H9 (cell line): ENCODE data around the gene BTBD1. TPM values are rescaled to one million over a fixed set of nuclear protein-coding genes. Genes with fewer than 3 reads are reported as not detected.

Experiments
- DNase-seq: peaks from one replicate; pipeline ENCODE4 v3.0.0-alpha.2; 2017
- H2AFZ ChIP-seq: one replicate; pipeline ENCODE4 v1.6.1; 2013; ENCODE audit warnings: mild to moderate bottlenecking, low read length, control low read depth, moderate library complexity
- H2AK5ac ChIP-seq: 2 replicates; pipeline ENCODE4 v1.6.1; 2013; ENCODE audit warnings: low read length, control low read depth, mixed read lengths; ENCODE audit not compliant: insufficient read length
- H2BK120ac ChIP-seq: one replicate; pipeline ENCODE4 v1.6.1; 2013; ENCODE audit warnings: low read depth, mild to moderate bottlenecking, low read length, control low read depth, inconsistent platforms; ENCODE audit not compliant: poor library complexity, severe bottlenecking
- H2BK12ac ChIP-seq: 2 replicates; pipeline ENCODE4 v1.6.1; 2013; ENCODE audit warnings: low read length, control low read depth, mixed read lengths, low read depth; ENCODE audit not compliant: insufficient read length
- H2BK15ac ChIP-seq: 2 replicates; pipeline ENCODE4 v1.6.1; 2013; ENCODE audit warnings: low read depth, low read length, control low read depth
- H2BK20ac ChIP-seq: one replicate; pipeline ENCODE4 v1.6.1; 2013; ENCODE audit warnings: low read depth, mild to moderate bottlenecking, low read length, control low read depth, inconsistent platforms; ENCODE audit not compliant: poor library complexity, severe bottlenecking
- H2BK5ac ChIP-seq: 2 replicates; pipeline ENCODE4 v1.6.1; 2013; ENCODE audit warnings: low read length, control low read depth, mixed read lengths; ENCODE audit not compliant: insufficient read length
- H3K14ac ChIP-seq: 2 replicates; pipeline ENCODE4 v1.6.1; 2013; ENCODE audit warnings: low read length, control low read depth; ENCODE audit not compliant: insufficient read depth
- H3K18ac ChIP-seq: 2 replicates; pipeline ENCODE4 v1.6.1; 2013; ENCODE audit warnings: low read depth, mild to moderate bottlenecking, mixed read lengths, low read length, control low read depth; ENCODE audit not compliant: insufficient read length
- H3K23ac ChIP-seq: 2 replicates; pipeline ENCODE4 v1.6.1; 2013; ENCODE audit warnings: low read length, control low read depth, mixed read lengths, low read depth; ENCODE audit not compliant: insufficient read length
- H3K23me2 ChIP-seq: 2 replicates; pipeline ENCODE4 v1.6.1; 2013; ENCODE audit warnings: low read depth, mild to moderate bottlenecking, mixed read lengths, low read length, control low read depth; ENCODE audit not compliant: insufficient read length, poor library complexity, severe bottlenecking
- H3K27ac ChIP-seq: 2 replicates; pipeline ENCODE4 v1.5.1; 2013; ENCODE audit warnings: low read length, control low read depth, mixed read lengths, low read depth; ENCODE audit not compliant: insufficient read length
- H3K27me3 ChIP-seq: 2 replicates; pipeline ENCODE4 v1.6.1; 2013; ENCODE audit warnings: low read length, control low read depth, inconsistent platforms; ENCODE audit not compliant: insufficient read depth
- H3K4ac ChIP-seq: 2 replicates; pipeline ENCODE4 v1.6.1; 2013; ENCODE audit warnings: low read depth, mild to moderate bottlenecking, control low read depth, inconsistent platforms, low read length, moderate library complexity
- H3K4me1 ChIP-seq: 2 replicates; pipeline ENCODE4 v1.6.1; 2013; ENCODE audit warnings: low read length, control low read depth, inconsistent platforms; ENCODE audit not compliant: insufficient read depth
- H3K4me2 ChIP-seq: 2 replicates; pipeline ENCODE4 v1.6.1; 2013; ENCODE audit warnings: low read length, control low read depth, mixed read lengths; ENCODE audit not compliant: insufficient read length, insufficient read depth
- H3K56ac ChIP-seq: 2 replicates; pipeline ENCODE4 v1.6.1; 2013; ENCODE audit warnings: low read depth, mild to moderate bottlenecking, mixed read lengths, low read length, control low read depth; ENCODE audit not compliant: insufficient read length
- H3K79me1 ChIP-seq: 2 replicates; pipeline ENCODE4 v1.6.1; 2013; ENCODE audit warnings: low read depth, mild to moderate bottlenecking, moderate library complexity, low read length, control low read depth, inconsistent platforms; ENCODE audit not compliant: insufficient read depth, poor library complexity, severe bottlenecking
- H3K79me2 ChIP-seq: 2 replicates; pipeline ENCODE4 v1.6.1; 2013; ENCODE audit warnings: low read length, control low read depth, inconsistent platforms; ENCODE audit not compliant: insufficient read depth
- H3K9ac ChIP-seq: 2 replicates; pipeline ENCODE4 v1.6.1; 2013; ENCODE audit warnings: low read length, control low read depth, mixed read lengths; ENCODE audit not compliant: insufficient read length; ENCODE audit errors: extremely low read depth
- H3K9me3 ChIP-seq: one replicate; pipeline ENCODE4 v1.6.1; 2013; ENCODE audit warnings: low read depth, low read length, inconsistent platforms; ENCODE audit not compliant: control insufficient read depth
- H3T11ph ChIP-seq: one replicate; pipeline ENCODE4 v1.6.1; 2013; ENCODE audit warnings: mild to moderate bottlenecking, low read length, control low read depth, inconsistent platforms
- H4K20me1 ChIP-seq: one replicate; pipeline ENCODE4 v1.6.1; 2013; ENCODE audit not compliant: control insufficient read depth, insufficient read length, insufficient read depth
- H4K5ac ChIP-seq: 2 replicates; pipeline ENCODE4 v1.6.1; 2013; ENCODE audit warnings: low read depth, mild to moderate bottlenecking, mixed read lengths, low read length, control low read depth; ENCODE audit not compliant: insufficient read length
- H4K8ac ChIP-seq: replicated peaks from 2 replicates; pipeline ENCODE4 v1.6.1; 2013; ENCODE audit warnings: low read length, control low read depth, mixed read lengths, low read depth; ENCODE audit not compliant: insufficient read length
- H4K91ac ChIP-seq: 2 replicates; pipeline ENCODE4 v1.6.1; 2013; ENCODE audit warnings: low read depth, mild to moderate bottlenecking, moderate library complexity, mixed read lengths, low read length, control low read depth; ENCODE audit not compliant: insufficient read length
- H3K27ac Mint-ChIP-seq, 3 experiments: 2 replicates in 2 of 3; 3 replicates in 1 of 3; pipeline ENCODE4 v1.8.0; 2020 to 2021; ENCODE audit warnings: mixed read lengths in 3 of 3, mild to moderate bottlenecking in 1 of 3, moderate library complexity in 1 of 3
- H3K27me3 Mint-ChIP-seq: 2 replicates; pipeline ENCODE4 v1.8.0; 2021; ENCODE audit warnings: low read depth, mild to moderate bottlenecking, moderate library complexity, mixed read lengths
- H3K36me3 Mint-ChIP-seq, 3 experiments: 2 replicates in 2 of 3; 3 replicates in 1 of 3; pipeline ENCODE4 v1.8.0; 2020 to 2021; ENCODE audit warnings: low read depth in 3 of 3, mixed read lengths in 3 of 3; ENCODE audit not compliant: insufficient read depth in 1 of 3
- H3K4me1 Mint-ChIP-seq, 2 experiments: 2 replicates each; pipeline ENCODE4 v1.8.0; 2020; ENCODE audit warnings: mixed read lengths in 2 of 2
- H3K4me3 Mint-ChIP-seq, 2 experiments: 2 replicates in 1 of 2; 3 replicates in 1 of 2; pipeline ENCODE4 v1.8.0; 2020 to 2021; ENCODE audit warnings: mild to moderate bottlenecking in 2 of 2, mixed read lengths in 2 of 2, moderate library complexity in 1 of 2
- H3K9me3 Mint-ChIP-seq, 2 experiments: 2 replicates in 1 of 2; 3 replicates in 1 of 2; pipeline ENCODE4 v1.8.0; 2020; ENCODE audit warnings: mild to moderate bottlenecking in 2 of 2, mixed read lengths in 2 of 2, moderate library complexity in 1 of 2
- WGBS: extraction: QIAGEN DNeasy Blood & Tissue Kit; methylation state at CpG from one replicate; pipeline ENCODE4 v1.1.7; 2013; ENCODE audit warnings: missing lambda C conversion rate, low lambda C conversion rate, mixed read lengths; ENCODE audit not compliant: insufficient read length; ENCODE audit errors: extremely low coverage; 5-methylcytosine and 5-hydroxymethylcytosine counted together
- total RNA-seq: library from RNA; stranded (reverse); gene quantifications from 2 replicates; pipeline ENCODE4 v1.2.1, GENCODE V29; 2021
- TF ChIP-seq, protein P1 (sequence below): fragments of 200-600 bp; sonication (generic); conservative IDR thresholded peaks from 3 replicates; pipeline ENCODE4 v1.8.0; 2021; ENCODE audit warnings: antibody characterized with exemption, mild to moderate bottlenecking

BTBD1 gene
- total RNA-seq, 1 experiment from 2014 or later, result 43.3 TPM

DNA sequence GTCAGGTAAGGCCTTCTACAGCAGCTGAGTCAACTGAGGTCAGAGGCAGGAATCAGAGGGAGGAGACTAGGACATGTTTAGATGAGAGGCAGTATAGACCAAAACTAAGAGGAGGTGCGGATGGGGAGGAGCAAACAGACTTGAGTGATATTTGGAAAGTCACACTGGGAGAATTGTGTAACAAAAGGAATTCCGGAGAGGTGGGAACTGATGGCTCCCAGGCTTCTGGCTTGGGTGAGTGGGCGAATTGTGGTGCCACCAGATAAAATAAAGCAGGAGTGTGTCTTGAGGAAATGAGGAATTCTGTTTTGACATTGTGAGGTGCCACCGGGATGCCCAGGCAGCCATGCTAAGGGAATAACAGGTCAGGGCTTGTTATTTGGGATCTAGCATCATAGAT, 37.1 kb upstream of the BTBD1 start:
- H3K18ac ChIP-seq, result no peak overlapping the region
- no peaks in the 10 kb centered on the region; the same call in 1 of the 2 replicates for H3K4me1 ChIP-seq
- H2BK15ac ChIP-seq, result no peak overlapping the region
- no peak for DNase-seq
- Mint-ChIP-seq H3K27ac (no peak overlapping the region; a peak in 1 of 7 replicates), H3K27me3 (peaks cover 57% of the 10 kb centered on the region), H3K4me1 (peaks cover 12 to 13% of the 10 kb centered on the region in 2 experiments), H3K4me3 (no peak overlapping the region), H3K36me3 (no peaks in the 10 kb centered on the region; a peak in 1 of 7 replicates), H3K9me3 (no peaks in the 10 kb centered on the region; a peak in 1 of 5 replicates)
- no peak overlapping the region for H2AFZ ChIP-seq
- H4K8ac ChIP-seq, result no peak overlapping the region
- no peak overlapping the region for H2AK5ac ChIP-seq
- H3K4ac ChIP-seq, result no peak overlapping the region
- no peak overlapping the region for H3K9ac ChIP-seq
- H4K91ac ChIP-seq, result no peak overlapping the region
- peaks cover 2% of the 10 kb centered on the region for H3K23me2 ChIP-seq
- no peaks in the 10 kb centered on the region for H3K79me1 ChIP-seq
- H2BK120ac ChIP-seq, result no peak overlapping the region
- H3K56ac ChIP-seq, result no peak overlapping the region
- TF ChIP-seq, protein P1, sequence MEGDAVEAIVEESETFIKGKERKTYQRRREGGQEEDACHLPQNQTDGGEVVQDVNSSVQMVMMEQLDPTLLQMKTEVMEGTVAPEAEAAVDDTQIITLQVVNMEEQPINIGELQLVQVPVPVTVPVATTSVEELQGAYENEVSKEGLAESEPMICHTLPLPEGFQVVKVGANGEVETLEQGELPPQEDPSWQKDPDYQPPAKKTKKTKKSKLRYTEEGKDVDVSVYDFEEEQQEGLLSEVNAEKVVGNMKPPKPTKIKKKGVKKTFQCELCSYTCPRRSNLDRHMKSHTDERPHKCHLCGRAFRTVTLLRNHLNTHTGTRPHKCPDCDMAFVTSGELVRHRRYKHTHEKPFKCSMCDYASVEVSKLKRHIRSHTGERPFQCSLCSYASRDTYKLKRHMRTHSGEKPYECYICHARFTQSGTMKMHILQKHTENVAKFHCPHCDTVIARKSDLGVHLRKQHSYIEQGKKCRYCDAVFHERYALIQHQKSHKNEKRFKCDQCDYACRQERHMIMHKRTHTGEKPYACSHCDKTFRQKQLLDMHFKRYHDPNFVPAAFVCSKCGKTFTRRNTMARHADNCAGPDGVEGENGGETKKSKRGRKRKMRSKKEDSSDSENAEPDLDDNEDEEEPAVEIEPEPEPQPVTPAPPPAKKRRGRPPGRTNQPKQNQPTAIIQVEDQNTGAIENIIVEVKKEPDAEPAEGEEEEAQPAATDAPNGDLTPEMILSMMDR, result no peak
- no peaks in the 10 kb centered on the region for H3K9me3 ChIP-seq
- H2BK20ac ChIP-seq, result no peak overlapping the region
- WGBS, result no CpG with 5 or more reads among the region's 4 CpGs
- no peak overlapping the region for H3K23ac ChIP-seq
- no peak overlapping the region for H3T11ph ChIP-seq
- H3K27me3 ChIP-seq, result peaks cover 6% of the 10 kb centered on the region; the same call in 1 of the 2 replicates
- no peak overlapping the region for H4K5ac ChIP-seq
- H3K14ac ChIP-seq, result no peak overlapping the region
- H3K27ac ChIP-seq, result no peak overlapping the region
- no peaks in the 10 kb centered on the region for H3K79me2 ChIP-seq
- no peak overlapping the region for H2BK12ac ChIP-seq
- no peak overlapping the region for H2BK5ac ChIP-seq
- H3K4me2 ChIP-seq, result no peak overlapping the region
- no peaks in the 10 kb centered on the region for H4K20me1 ChIP-seq
